Measurements from ENCODE around the gene STRIP1. TPM values are rescaled to one million over a fixed set of nuclear protein-coding genes. Genes with fewer than 3 reads are reported as not detected.

The STRIP1 gene
- total and polyA plus RNA-seq, 12 donors: 22.3 to 47.9 (median 30.2) TPM

GRCh38 chr1:110006516-110006915 is 27.9 kb upstream of the STRIP1 start:
- Histone ChIP-seq H3K4me1 (replicated peaks in 1 of 2) (peaks cover 9 to 29% of the 10 kb centered on the region in 2 donors), H3K27ac (no peak overlapping the region)
- DNase-seq: no peak

GRCh38 chr1:110007046-110007830 is 27.2 kb upstream of the STRIP1 start:
- H3K4me1 ChIP-seq (replicated peaks in 1 of 2): peaks cover 9 to 29% of the 10 kb centered on the region in 2 donors
- intact Hi-C loops (cut with DNase I): no loop called here
- H3K27me3 ChIP-seq: no peaks in the 10 kb centered on the region
- WGBS, 4 donors: 75 to 80% (median 79%) methylated on average over 4 of the region's 4 CpGs
- no peak overlapping the region for H3K27ac ChIP-seq
- no peaks in the 10 kb centered on the region for H3K9me3 ChIP-seq (replicated peaks in 1 of 3)
- H3K36me3 ChIP-seq (replicated peaks in 1 of 2): peaks cover 0 to 32% of the 10 kb centered on the region in 2 donors
- no peak for TF ChIP-seq POLR2A (IDR thresholded peaks at IDR 0.05)
- DNase-seq: no peak
- H3K4me3 ChIP-seq: no peak overlapping the region

More at GRCh38 chr1:110006516-110006915, 27.9 kb upstream of the STRIP1 start:
- Histone ChIP-seq H3K36me3 (replicated peaks in 1 of 2) (peaks cover 0 to 27% of the 10 kb centered on the region in 2 donors), H3K27me3 (no peaks in the 10 kb centered on the region), H3K4me3 (no peak overlapping the region), H3K9me3 (replicated peaks in 1 of 3) (no peaks in the 10 kb centered on the region)
- intact Hi-C loops (cut with DNase I): no loop called here
- 37 to 61% (median 52%) methylated on average over 1 of the region's 1 CpG for WGBS, 4 donors
- TF ChIP-seq CTCF (IDR thresholded peaks at IDR 0.05) (no peak), POLR2A (IDR thresholded peaks at IDR 0.05) (no peak)

GRCh38 chr1:110008971-110009565 is 25.4 kb upstream of the STRIP1 start:
- DNase-seq: no peak
- no peaks in the 10 kb centered on the region for H3K9me3 ChIP-seq (replicated peaks in 1 of 3)
- no peak overlapping the region for H3K27ac ChIP-seq
- H3K36me3 ChIP-seq (replicated peaks in 1 of 2): peaks cover 0 to 47% of the 10 kb centered on the region in 2 donors
- H3K4me1 ChIP-seq (replicated peaks in 1 of 2): peaks cover 2 to 14% of the 10 kb centered on the region in 2 donors
- H3K27me3 ChIP-seq: no peaks in the 10 kb centered on the region
- intact Hi-C loops (cut with DNase I): no loop called here
- 88 to 93% (median 90%) methylated on average over 7 of the region's 7 CpGs for WGBS, 4 donors
- TF ChIP-seq POLR2A (IDR thresholded peaks at IDR 0.05): no peak
- no peak for TF ChIP-seq CTCF (IDR thresholded peaks at IDR 0.05)
- H3K4me3 ChIP-seq: no peak overlapping the region

GRCh38 chr1:110011527-110012041 is 22.8 kb upstream of the STRIP1 start:
- DNase-seq: peak in 2 of 7 donors; percentile 25 to 56
- Histone ChIP-seq H3K36me3 (replicated peaks in 1 of 2) (peaks cover 0 to 72% of the 10 kb centered on the region in 2 donors), H3K4me1 (replicated peaks in 1 of 2) (no peaks in the 10 kb centered on the region), H3K4me3 (no peak overlapping the region), H3K9me3 (replicated peaks in 1 of 3) (no peaks in the 10 kb centered on the region), H3K27ac (peak overlapping the region in 1 of 5 donors; percentile 31), H3K27me3 (no peaks in the 10 kb centered on the region)
- intact Hi-C loops (cut with DNase I): no loop called here
- 46 to 55% (median 51%) methylated on average over 2 of the region's 2 CpGs for WGBS, 4 donors
- TF ChIP-seq POLR2A (IDR thresholded peaks at IDR 0.05): no peak
- TF ChIP-seq CTCF (IDR thresholded peaks at IDR 0.05): peak in 5 of 6 experiments; percentile 35 to 62 (median 52)
